IPS DF 4.7 (cell line): Measurements from ENCODE around the gene GPR39.

Source experiments
- DNase-seq: peaks from one replicate; pipeline ENCODE4 v3.0.0-alpha.2; 2013; ENCODE audit warnings: low spot score; ENCODE audit errors: extremely low read depth

The GPR39 gene

GRCh38 chr2:132412021-132412420 lies 4.6 kb upstream of the GPR39 start:
- DNase-seq = no peak

GRCh38 chr2:132414081-132414480 lies 2.5 kb upstream of the GPR39 start:
- DNase-seq = no peak

GRCh38 chr2:132415256-132415914 lies 1.2 kb upstream of the GPR39 start:
- no peak for DNase-seq

GRCh38 chr2:132415915-132416722 lies 486 bp upstream of the GPR39 start:
- no peak for DNase-seq

GRCh38 chr2:132417430-132418035 lies 928 bp downstream of the GPR39 start:
- DNase-seq = no peak

GRCh38 chr2:132419235-132419634 lies 2.6 kb downstream of the GPR39 start:
- no peak for DNase-seq

GRCh38 chr2:132419941-132420340 lies 3.3 kb downstream of the GPR39 start:
- DNase-seq = no peak

- DNase-seq = no peak
These were observed 4.5 kb downstream of the GPR39 start for GRCh38 chr2:132420816-132421805.

GRCh38 chr2:132422736-132423135 lies 6.1 kb downstream of the GPR39 start:
- no peak for DNase-seq

- no peak for DNase-seq
These were observed 8.0 kb downstream of the GPR39 start for GRCh38 chr2:132424526-132425121.

GRCh38 chr2:132426033-132426432 lies 9.4 kb downstream of the GPR39 start:
- no peak for DNase-seq

- DNase-seq = no peak
These were observed 10.1 kb downstream of the GPR39 start for GRCh38 chr2:132426656-132427055.

GRCh38 chr2:132429351-132429750 lies 12.7 kb downstream of the GPR39 start:
- no peak for DNase-seq

- DNase-seq = no peak
These were observed 13.5 kb downstream of the GPR39 start for GRCh38 chr2:132429941-132430573.

- DNase-seq = no peak
These were observed 14.3 kb downstream of the GPR39 start for GRCh38 chr2:132430895-132431294.

- DNase-seq = no peak
These were observed 21.5 kb downstream of the GPR39 start for GRCh38 chr2:132437852-132438669.

GRCh38 chr2:132438691-132439090 lies 22.1 kb downstream of the GPR39 start:
- DNase-seq = no peak

GRCh38 chr2:132439703-132440398 lies 23.2 kb downstream of the GPR39 start:
- DNase-seq = no peak

- no peak for DNase-seq
These were observed 24.4 kb downstream of the GPR39 start for GRCh38 chr2:132441051-132441450.
